OCI-M2 (cell line): ENCODE data around the gene TUBA8.
"Not testable (repeated sequence)": the region's sequence is repeated elsewhere in the genome, so short reads cannot be mapped to it uniquely, and the experiment has no call there.

ENCODE experiments used
- DNase-seq: peaks from one replicate; lab custom pipeline; 2025; ENCODE audit not compliant: unreplicated experiment; lab: John Stamatoyannopoulos, UW

The TUBA8 gene

DNA sequence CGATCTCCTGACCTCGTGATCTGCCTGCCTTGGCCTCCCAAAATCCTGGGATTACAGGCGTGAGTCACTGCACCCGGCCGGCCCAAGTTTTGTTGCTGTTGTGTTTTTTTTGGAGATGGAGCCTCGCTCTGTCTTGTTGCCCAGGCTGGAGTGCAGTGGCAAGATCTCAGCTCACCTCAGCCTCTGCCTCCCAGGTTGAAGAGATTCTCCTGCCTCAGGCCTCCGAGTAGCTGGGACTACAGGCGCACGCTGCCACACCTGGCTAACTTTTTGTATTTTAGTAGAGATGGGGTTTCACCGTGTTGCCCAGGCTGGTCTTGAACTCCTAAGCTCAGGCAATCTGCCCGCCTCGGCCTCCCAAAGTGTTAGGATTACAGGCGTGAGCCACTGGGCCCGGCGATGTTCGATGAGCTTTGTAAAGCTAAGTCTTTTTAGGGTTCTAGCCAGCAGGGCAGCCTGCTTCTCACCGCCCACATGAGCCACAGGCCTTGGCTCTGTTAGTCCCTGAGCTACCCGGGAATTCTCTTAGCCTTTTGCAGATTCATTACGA, 12.9 kb downstream of the TUBA8 start:
- DNase-seq, result not testable (repeated sequence)

DNA sequence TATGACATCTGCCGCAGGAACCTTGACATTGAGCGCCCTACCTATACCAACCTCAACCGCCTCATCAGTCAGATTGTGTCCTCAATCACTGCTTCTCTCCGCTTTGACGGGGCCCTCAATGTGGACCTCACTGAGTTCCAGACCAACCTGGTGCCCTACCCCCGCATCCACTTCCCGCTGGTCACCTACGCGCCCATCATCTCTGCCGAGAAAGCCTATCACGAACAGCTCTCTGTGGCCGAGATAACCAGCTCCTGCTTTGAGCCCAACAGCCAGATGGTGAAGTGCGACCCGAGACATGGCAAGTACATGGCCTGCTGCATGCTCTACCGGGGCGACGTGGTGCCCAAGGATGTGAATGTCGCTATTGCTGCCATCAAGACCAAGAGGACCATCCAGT, 16.0 kb downstream of the TUBA8 start:
- no peak for DNase-seq

DNA sequence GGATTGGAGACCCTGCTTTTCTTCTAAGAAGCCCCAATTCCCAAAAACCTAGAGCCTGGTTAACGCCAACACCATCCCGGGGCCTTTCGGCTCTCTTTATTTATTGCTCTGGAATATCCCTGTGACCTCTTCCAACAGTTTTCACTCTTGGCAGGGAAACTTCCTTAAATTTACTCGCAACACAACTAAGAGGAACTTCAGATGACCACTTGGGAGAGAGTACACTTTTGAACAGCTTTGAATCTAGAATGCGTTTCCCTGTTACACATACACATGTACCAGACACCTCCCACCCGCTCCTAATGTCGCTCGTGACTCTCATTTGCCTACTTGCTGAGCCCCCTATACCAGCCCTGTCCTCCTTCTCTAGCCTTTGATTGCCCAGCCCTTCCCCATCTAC, 19.4 kb downstream of the TUBA8 start:
- no peak for DNase-seq

DNA sequence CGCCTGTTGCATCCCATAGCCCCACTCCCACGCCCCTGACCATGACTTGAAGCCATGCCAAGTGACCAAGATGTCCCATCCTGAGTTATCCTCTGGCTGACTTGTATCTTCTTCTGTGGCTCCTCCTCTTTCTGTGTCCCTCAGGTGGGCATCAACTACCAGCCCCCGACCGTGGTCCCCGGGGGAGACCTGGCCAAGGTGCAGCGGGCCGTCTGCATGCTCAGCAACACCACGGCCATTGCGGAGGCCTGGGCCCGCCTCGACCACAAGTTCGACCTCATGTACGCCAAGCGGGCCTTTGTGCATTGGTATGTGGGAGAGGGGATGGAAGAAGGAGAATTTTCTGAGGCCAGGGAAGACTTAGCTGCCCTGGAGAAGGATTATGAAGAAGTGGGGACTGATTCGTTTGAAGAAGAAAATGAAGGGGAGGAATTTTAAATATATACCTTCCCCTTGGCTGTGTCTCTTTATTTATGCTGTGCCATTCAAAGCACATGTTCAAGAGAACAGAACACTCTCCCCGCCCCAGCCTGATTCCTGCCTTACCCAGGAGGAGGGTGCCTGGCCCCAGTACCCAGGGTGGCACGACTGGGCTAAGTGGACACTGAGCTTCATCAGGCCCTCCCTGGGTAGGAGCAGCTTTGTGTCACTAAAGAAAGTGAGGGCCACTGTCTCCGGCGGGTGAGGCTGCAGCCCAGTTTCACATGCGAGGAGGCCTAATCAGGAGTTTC, 20.3 kb downstream of the TUBA8 start:
- DNase-seq, result no peak

DNA sequence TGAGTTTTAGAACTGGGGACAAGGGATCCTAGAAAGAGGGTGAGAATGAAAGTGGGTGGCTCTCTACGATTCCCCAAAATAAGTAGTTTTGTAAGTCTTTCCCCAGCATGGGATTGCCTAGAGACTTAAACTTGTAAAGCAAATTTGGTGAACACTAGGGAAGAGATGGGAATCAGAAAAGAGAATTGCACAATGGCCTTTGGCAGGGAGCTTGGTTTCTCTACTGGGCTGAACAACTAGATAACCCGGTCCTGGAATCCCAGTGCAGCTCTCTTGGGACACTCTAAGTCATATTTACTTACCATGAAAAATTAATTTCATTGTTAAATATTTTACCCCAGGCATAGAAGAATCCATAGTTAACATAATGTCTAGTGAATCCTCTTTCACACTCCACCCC, 22.8 kb downstream of the TUBA8 start:
- DNase-seq, result no peak

DNA sequence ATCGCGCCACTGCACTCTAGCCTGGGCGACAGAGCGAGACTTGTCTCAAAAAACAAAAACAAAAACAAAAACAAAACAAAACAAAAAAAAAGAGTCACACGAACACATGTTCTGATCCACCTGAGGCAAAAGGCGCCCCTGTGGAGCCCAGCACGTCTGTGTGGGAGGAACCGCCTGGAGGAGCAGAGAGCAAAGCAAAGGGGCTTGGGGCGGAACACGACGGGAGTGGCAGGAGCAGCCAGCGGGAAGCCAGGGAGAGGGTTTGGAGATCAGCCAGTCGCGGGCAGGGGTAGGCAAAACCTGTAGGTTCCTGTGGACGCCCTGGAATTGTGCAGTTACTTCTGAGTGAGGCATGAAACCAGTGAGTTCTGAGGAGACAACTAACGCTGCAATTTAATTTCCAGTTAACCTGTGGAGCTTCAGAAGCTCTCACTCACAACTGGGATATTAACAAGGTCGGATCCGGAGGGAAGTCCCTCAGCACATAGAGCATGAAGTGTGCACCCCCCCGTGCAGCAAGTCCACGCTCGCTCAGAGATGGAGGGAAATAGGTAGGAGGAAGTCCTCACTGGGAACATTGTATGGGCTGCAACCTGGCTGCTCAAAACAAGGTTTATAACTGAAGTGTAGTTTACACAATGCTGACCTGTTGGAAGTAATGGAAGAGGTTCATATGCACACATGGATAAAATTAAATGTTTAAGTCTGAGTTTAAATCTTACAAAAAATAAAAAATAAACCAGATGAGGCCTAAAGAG, 26.1 kb downstream of the TUBA8 start:
- DNase-seq, result no peak

DNA sequence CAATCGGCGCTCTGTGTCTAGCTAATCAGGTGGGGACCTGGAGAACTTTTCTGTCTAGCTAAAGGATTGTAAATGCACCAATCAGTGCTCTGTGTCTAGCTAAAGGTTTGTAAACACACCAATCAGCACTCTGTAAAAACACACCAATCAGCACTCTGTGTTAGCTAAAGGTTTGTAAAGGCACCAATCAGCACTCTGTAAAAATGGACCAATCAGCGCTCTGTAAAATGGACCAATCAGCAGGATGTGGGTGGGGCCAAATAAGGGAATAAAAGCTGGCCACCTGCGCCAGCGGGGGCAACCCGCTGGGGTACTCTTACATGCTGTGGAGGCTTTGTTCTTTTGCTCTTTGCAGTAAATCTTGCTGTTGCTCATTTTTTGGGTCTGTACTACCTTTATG, 30.4 kb downstream of the TUBA8 start:
- DNase-seq, result not testable (repeated sequence)

DNA sequence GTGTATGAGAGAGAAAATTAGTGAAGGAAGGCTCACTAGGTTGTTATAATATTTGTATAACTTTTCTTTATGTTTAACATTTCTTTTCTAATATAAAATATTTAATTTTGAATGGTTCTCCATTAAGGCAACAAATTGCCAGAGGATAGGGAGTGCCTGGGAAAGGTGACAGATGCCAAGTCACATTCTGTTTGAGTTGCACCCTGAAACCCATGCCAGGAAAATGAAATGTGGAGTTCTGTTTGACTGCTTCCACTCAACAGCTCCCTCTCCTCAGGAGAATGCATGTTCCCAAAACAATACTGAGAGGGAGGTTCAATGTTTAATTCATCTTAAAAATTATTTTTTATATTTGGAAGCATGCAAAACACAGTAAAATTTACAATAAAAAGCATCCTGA, 33.5 kb downstream of the TUBA8 start:
- no peak for DNase-seq

DNA sequence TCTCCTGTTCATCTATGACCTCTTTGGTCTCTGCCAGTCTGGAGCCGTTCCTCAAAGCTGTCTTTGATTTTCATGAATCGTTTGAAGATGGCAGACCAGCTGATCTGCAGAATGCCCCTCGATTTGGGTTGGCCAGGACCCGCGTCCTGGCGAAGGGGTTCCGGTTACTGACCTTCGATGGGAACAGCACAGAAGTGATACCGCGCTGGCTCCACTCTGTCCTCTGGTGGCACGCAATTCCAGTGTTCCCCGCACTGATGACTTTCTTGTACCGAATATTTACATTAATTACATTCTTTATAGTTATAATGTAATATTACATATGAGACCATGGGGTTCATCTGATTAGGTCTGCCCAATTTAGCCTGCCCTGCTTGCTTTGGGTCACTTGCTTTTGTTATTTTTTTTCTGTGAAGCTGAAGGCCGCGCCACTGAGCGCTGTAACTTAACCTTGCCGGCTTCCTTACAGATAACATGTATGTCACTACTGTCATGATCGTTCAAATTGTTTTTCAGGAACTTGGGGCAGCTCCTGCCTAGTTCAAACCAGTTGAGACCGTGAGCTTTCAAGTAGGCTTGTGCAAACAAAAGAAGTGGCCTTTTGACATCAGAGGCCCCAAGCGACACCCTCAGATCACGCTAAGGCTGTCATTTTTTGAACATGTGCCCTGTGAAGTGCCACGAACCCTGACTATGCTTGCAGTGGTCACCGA, 35.2 kb downstream of the TUBA8 start:
- DNase-seq, result no peak

DNA sequence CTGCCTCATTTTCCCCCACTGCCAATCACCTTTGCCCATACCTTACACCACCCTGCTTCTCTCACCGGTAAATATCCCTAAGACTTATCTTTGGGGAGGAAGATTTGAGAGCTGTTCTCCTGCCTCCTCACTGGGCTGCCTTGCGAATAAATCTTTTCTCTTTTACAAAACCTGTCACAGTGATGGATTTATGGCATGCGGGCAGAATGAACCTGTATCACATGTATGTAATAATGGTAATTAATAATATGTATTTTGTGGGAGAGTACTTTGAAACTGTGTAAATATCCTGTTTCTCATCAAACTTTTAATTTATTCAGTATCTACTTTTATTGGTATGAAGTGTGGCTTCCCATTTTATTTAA, 35.8 kb downstream of the TUBA8 start:
- no peak for DNase-seq

DNA sequence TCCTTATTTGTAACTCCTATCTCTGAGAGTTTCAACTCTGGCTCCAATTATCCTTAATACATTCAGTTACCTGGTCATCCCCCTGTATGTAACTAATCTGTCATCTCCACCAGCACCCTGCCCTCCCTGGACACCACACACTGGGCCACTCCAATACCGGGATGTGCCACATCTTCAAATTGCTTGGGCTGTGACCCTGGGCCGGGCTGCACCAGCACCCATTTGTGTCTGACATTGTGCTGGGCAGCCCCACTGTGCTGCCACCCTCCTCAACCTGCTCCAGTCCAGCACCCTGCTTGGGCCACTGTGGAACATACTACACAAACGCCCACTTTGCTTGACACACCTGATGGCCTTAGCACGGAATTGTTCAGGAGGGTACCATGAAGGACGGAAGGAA, 37.2 kb downstream of the TUBA8 start:
- no peak for DNase-seq

DNA sequence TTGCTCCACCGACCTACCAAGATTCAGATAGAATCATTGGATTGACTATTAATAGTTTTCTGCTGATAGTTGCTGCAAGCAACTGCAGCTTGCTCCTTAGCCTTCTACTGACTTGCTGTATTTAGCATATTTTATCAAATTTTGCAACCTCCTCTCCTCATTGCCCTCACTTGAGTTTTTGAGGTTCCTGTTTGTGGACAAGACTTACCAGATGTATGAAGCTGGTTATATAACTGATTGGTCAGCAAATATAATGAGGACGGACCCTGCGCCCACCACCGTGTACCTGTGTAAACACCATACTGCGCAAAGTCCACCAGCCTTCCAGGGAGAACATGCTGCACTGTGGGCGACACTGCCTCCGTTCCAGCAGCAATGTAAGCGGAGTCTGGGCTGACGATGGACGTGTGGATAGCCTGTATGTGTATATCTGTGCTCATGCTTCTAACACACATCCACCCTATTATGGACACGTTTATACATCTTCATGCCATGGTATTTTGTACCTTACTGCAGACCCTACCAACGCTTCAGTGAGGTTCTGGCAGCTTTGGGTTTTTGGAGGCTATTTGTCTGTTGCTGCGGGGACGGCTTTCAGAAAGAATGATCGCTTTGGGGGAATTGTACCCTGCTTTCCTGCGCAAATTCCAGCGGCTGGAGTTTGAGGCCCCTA, 37.8 kb downstream of the TUBA8 start:
- DNase-seq, result no peak

DNA sequence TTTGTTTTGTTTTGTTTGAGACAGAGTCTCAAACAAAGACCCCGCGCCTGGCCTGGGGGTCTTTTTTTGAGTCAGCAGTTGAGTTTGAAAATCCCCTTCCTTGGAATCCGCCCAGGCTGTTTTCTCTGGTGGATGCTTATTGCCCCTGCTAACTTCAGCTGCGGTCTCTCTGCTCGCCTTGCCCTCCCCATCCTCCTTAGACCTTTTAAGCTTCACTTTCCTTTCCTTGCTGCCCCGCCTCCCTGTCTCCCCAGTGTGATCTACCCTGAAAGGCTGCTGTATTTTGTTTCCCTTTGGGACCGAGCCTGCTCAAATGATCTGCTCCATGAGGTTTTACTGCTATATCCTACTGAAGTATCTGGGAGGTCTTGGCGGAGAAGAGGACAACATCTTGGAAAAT, 41.9 kb downstream of the TUBA8 start:
- no peak for DNase-seq

DNA sequence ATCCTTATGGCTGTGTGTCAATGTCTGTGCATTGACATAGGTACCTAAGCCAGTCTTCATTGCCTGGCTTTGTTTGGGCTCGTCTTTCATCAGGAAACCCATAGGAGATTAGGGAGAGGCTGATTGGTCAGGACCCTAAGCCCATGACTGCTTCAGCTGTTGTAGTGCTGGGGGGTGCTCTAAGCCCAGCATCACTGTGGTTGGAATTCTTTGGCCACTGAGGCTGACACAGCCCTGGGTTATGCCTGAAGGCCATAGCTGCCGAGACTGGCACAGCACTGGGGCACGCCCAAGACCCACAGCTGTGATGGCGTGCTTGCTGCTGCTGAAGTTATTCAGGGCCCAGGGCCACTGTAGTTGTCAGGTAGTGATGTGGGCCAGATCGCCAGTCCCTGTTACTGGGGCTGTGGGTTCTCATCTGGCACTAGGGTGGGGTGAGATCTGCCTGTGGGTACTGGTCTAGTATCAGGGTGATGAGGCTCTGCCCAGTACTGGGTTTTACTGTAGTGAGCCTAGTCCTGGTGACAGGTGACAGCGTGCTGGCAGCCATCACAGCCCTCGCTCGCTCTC, 44.3 kb downstream of the TUBA8 start:
- no peak for DNase-seq

DNA sequence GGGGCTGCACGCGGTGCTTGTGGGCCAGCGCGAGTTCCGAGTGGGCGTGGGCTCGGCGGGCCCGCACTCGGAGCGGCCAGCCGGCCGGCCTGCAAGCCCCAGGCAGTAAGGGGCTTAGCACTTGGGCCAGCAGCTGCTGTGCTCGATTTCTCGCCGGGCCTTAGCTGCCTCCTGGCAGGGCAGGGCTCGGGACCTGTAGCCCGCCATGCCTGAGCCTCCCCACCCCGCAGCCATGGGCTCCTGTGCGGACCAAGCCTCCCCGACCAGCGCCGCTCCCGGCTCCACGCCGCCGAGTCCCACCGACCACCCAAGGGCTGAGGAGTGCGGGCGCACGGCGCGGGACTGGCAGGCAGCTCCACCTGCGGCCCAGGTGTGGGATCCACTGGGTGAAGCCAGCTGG, 44.9 kb downstream of the TUBA8 start:
- DNase-seq, result not testable (repeated sequence)

DNA sequence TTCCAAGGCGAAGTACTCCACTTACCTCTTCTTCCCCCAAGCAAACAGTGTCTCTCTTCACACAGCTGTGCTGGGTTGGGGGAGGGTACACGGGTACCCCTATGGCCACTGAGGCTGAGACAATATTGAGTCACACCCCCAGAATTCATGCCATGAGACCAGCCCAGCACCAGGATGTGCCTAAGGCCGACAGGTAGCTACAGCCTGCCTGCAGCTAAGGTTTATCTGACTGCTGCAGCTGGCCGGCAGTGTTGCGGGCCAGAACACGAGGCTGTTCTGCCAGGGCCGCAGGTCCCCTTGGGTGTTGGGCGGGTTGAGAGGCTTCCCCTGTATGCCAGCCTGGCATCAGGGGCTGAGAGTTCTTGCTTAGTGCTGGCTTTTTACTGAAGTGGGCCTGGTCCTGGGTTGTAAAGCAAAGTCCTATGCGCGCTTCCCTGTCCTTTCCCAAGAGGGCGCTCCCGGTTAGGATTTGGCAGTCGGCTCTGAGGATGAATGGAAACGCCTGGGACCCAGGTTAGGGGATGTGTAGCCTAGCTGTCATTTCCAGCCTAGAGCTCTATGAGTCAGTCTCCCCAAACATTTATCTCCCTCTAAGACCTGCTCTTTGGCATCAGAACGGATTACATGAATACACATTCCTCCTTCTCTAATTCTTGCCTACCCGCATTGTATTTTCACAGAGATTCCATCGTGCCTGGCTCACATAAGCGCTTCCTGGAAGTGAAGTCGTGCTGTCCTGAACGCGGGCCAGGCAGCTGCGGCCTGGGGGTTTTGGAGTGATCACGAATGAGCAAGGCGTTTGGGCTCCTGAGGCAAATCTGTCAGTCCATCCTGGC, 46.5 kb downstream of the TUBA8 start:
- DNase-seq, result no peak

DNA sequence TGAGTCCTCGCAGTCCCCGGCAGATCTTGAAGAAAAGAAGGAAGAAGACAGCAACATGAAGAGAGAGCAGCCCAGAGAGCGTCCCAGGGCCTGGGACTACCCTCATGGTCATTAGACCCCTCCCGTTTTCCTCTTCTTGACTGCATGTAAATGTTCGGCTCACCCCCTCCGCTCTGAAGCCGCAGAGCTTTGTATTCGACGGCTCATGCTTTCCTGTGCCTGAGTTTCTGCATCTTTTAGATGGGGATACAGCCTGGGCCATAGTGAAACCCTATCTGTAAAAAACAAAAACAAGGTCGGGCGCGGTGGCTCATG, 47.1 kb downstream of the TUBA8 start:
- no peak for DNase-seq

DNA sequence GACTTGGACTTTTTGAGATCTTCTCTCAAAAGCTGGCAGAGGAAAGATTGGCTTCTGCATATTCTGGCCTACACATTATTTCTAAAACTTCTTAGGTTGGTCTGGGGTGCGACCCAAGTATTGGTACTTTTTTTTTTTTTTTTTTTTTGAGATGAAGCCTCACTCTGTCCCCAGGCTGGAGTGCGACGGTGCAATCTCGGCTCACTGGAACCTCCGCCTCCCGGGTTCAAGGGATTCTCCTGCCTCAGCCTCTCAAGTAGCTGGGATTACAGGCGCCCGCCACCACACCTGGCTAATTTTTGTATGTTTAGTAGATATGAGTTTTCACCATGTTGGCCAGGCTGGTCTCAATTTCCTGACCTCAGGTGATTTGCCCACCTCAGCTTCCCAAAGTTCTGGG, 50.0 kb downstream of the TUBA8 start:
- DNase-seq, result not testable (repeated sequence)

DNA sequence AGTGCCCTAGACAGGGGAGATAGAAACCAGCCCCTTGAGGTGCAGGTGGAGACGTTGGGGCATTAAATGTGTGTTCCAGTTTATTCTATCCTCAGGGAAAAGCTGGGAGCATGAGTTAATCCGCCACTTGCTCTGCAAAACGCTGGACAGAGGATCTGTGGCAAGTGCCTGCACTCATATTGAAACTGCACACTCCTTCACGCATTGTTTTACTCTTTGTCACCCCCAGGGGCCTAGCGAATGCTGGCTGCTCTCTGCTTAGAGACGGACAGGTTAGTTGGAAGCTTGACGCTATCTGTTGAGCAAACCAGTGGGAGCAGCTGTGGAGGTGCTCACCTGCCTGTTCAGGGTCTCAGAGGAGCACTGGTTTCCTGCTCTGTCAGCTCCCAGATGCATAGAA, 53.2 kb downstream of the TUBA8 start:
- not testable (repeated sequence) for DNase-seq

DNA sequence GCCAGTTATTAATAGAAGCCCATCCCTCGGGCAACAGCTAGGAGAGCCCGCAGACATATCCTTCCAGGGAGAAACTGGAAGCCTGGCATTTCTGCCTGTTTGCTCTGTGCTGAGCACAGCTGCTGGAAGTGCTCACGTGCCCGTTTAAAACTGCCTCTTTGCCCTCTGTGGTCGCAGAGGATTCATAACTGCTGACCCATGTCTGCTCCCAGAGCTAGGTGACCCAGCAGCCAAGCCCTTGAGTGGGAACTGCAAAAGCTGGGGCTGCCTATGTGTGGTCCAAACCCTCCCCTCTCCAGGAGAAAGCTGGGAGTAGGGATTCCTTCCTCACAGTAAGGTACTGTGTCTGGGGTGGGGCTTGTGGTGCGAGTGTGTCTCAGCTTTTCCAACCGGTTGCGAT, 54.0 kb downstream of the TUBA8 start:
- DNase-seq, result not testable (repeated sequence)
